BE2C (cell line): ENCODE measurements around the gene KIAA1671.

Experiments used
- DNase-seq: peaks from one replicate; pipeline ENCODE4 v3.0.0-alpha.2; 2020
- H3K27me3 ChIP-seq: fragments of 250-450 bp; sonication (Bioruptor Pico); 2 replicates; pipeline ENCODE4 v1.5.1; 2020; ENCODE audit warnings: mild to moderate bottlenecking
- H3K36me3 ChIP-seq: fragments of 250-450 bp; sonication (Bioruptor Pico); 2 replicates; pipeline ENCODE4 v1.5.1; 2020; ENCODE audit warnings: mild to moderate bottlenecking
- H3K4me1 ChIP-seq: fragments of 250-450 bp; sonication (Bioruptor Pico); 2 replicates; pipeline ENCODE4 v1.5.1; 2020
- H3K4me3 ChIP-seq: 2 replicates; pipeline ENCODE4 v1.5.1; 2011; ENCODE audit warnings: low read depth, low read length
- H3K9me3 ChIP-seq: fragments of 250-450 bp; sonication (Bioruptor Pico); 2 replicates; pipeline ENCODE4 v1.5.1; 2020
- CTCF ChIP-seq: IDR thresholded peaks from 2 replicates; pipeline ENCODE4 v1.5.1; 2012; ENCODE audit warnings: mild to moderate bottlenecking, low read depth, low read length

Gene KIAA1671

GRCh38 chr22:24989135-24989534, 36.6 kb downstream of the KIAA1671 start:
- peaks cover 6% of the 10 kb centered on the region for H3K4me1 ChIP-seq

GRCh38 chr22:24989541-24989951, 37.0 kb downstream of the KIAA1671 start:
- H3K4me3 ChIP-seq, result no peak overlapping the region
- no peak for TF ChIP-seq CTCF
- H3K27me3 ChIP-seq, result no peaks in the 10 kb centered on the region
- peaks cover 6% of the 10 kb centered on the region for H3K4me1 ChIP-seq
- H3K9me3 ChIP-seq, result no peaks in the 10 kb centered on the region
- H3K36me3 ChIP-seq, result no peaks in the 10 kb centered on the region
- no peak for DNase-seq

More at GRCh38 chr22:24989135-24989534, 36.6 kb downstream of the KIAA1671 start:
- no peaks in the 10 kb centered on the region for H3K27me3 ChIP-seq
- no peak for DNase-seq
- H3K4me3 ChIP-seq, result no peak overlapping the region
- TF ChIP-seq CTCF, result no peak
- H3K36me3 ChIP-seq, result no peaks in the 10 kb centered on the region
- H3K9me3 ChIP-seq, result no peaks in the 10 kb centered on the region

- Histone ChIP-seq H3K4me3 (no peak overlapping the region), H3K27me3 (no peaks in the 10 kb centered on the region), H3K9me3 (no peaks in the 10 kb centered on the region), H3K36me3 (no peaks in the 10 kb centered on the region), H3K4me1 (peaks cover 6% of the 10 kb centered on the region)
- TF ChIP-seq CTCF, result no peak
- DNase-seq, result no peak
Measured at GRCh38 chr22:24990344-24990905, 37.9 kb downstream of the KIAA1671 start.

- Histone ChIP-seq H3K4me1 (peaks cover 28% of the 10 kb centered on the region), H3K27me3 (no peaks in the 10 kb centered on the region), H3K36me3 (no peaks in the 10 kb centered on the region), H3K9me3 (no peaks in the 10 kb centered on the region), H3K4me3 (no peak overlapping the region)
- no peak for DNase-seq
- TF ChIP-seq CTCF, result no peak
Measured at GRCh38 chr22:24992946-24993345, 40.4 kb downstream of the KIAA1671 start.

GRCh38 chr22:24994070-24994763, 41.7 kb downstream of the KIAA1671 start:
- Histone ChIP-seq H3K4me1 (peaks cover 28% of the 10 kb centered on the region), H3K9me3 (no peaks in the 10 kb centered on the region), H3K4me3 (no peak overlapping the region), H3K27me3 (no peaks in the 10 kb centered on the region), H3K36me3 (no peaks in the 10 kb centered on the region)
- TF ChIP-seq CTCF, result no peak
- DNase-seq, result no peak

- H3K4me3 ChIP-seq, result peak overlapping the region; percentile 31
- no peaks in the 10 kb centered on the region for H3K9me3 ChIP-seq
- H3K36me3 ChIP-seq, result no peaks in the 10 kb centered on the region
- peaks cover 28% of the 10 kb centered on the region for H3K4me1 ChIP-seq
- no peaks in the 10 kb centered on the region for H3K27me3 ChIP-seq
- no peak for TF ChIP-seq CTCF
- DNase-seq, result no peak
Measured at GRCh38 chr22:24995649-24996180, 43.2 kb downstream of the KIAA1671 start.
